ENCODE data around the gene LAMTOR1.

Gene LAMTOR1

DNA sequence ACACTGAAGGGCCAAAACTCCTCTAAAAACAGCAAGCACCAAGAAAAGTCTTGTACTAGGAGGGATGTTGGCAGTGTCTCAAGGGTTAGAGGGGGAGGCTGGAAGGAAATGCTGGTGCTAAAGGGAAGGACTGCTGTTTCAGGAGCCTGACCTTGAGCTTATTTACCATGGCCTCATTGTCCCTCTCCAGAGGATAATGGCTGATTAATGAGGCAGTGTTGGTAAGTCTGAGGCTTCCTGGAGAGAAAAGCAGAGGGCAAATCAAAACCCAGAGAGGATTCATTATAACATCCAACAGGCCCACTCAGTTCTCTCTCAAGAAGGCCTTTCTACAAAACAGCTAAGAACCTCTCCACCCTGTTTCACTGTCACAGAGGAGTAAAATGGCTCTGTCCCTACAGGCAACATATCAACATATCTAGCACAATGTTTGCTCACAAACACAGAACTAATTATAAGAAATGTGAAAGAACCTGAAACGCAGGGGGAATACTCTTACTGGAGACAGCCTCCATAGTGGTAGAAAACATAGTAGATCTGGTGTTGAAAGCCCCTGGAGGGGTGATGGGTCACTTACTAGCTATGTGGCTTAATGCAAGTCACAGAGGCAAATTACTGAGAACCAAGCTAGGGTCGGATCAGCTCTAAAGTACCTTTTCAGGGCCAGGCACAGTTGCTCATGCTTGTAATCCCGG, 54.2 kb downstream of the LAMTOR1 start:
- TF ChIP-seq, protein P1, sequence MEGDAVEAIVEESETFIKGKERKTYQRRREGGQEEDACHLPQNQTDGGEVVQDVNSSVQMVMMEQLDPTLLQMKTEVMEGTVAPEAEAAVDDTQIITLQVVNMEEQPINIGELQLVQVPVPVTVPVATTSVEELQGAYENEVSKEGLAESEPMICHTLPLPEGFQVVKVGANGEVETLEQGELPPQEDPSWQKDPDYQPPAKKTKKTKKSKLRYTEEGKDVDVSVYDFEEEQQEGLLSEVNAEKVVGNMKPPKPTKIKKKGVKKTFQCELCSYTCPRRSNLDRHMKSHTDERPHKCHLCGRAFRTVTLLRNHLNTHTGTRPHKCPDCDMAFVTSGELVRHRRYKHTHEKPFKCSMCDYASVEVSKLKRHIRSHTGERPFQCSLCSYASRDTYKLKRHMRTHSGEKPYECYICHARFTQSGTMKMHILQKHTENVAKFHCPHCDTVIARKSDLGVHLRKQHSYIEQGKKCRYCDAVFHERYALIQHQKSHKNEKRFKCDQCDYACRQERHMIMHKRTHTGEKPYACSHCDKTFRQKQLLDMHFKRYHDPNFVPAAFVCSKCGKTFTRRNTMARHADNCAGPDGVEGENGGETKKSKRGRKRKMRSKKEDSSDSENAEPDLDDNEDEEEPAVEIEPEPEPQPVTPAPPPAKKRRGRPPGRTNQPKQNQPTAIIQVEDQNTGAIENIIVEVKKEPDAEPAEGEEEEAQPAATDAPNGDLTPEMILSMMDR (conservative IDR thresholded peaks at IDR 0.05) = no peak
- TF ChIP-seq ZFX (IDR thresholded peaks at IDR 0.05) = no peak
- H3K27ac ChIP-seq = no peak overlapping the region
